CD14-positive monocyte (primary cell): Measurements from ENCODE around the gene SETD1A. TPM values are rescaled to one million over a fixed set of nuclear protein-coding genes. Genes with fewer than 3 reads are reported as not detected.

ENCODE experiments used
- DNase-seq, 3 donors: peaks; one replicate each; pipeline ENCODE4 v3.0.0-alpha.2; 2011 to 2022
- H2AFZ ChIP-seq: 2 replicates; pipeline ENCODE4 v1.6.0; 2012; ENCODE audit warnings: mild to moderate bottlenecking, low read depth, low read length, inconsistent platforms; ENCODE audit not compliant: insufficient read depth, poor library complexity, severe bottlenecking
- H3K27ac ChIP-seq, 2 donors: 1 replicate in 1 of 2; 2 replicates in 1 of 2; pipeline ENCODE4 v1.5.1; 2012 to 2013; ENCODE audit warnings: low read length in 2 of 2, control low read depth in 1 of 2, inconsistent platforms in 1 of 2, low read depth in 1 of 2, mild to moderate bottlenecking in 1 of 2
- H3K27me3 ChIP-seq, 2 donors: one replicate each; pipeline versions ENCODE4 v1.6.0 to v1.6.1; 2011 to 2013; ENCODE audit warnings: low read length in 2 of 2; ENCODE audit not compliant: control insufficient read depth in 2 of 2, insufficient read depth in 2 of 2
- H3K36me3 ChIP-seq, 2 donors: replicated peaks in 1 of 2; 1 replicate in 1 of 2; 2 replicates in 1 of 2; pipeline versions ENCODE4 v1.5.1 to v1.6.1; 2012 to 2013; ENCODE audit warnings: low read length in 2 of 2, control low read depth in 1 of 2, inconsistent platforms in 1 of 2, mild to moderate bottlenecking in 1 of 2; ENCODE audit not compliant: insufficient read depth in 2 of 2, control insufficient read depth in 1 of 2
- H3K4me1 ChIP-seq, 2 donors: 1 replicate in 1 of 2; 2 replicates in 1 of 2; pipeline versions ENCODE4 v1.5.1 to v1.6.1; 2012 to 2013; ENCODE audit warnings: low read length in 2 of 2, control low read depth in 1 of 2, inconsistent platforms in 1 of 2, mild to moderate bottlenecking in 1 of 2, moderate library complexity in 1 of 2; ENCODE audit not compliant: insufficient read depth in 2 of 2, control insufficient read depth in 1 of 2
- H3K4me2 ChIP-seq: replicated peaks from 2 replicates; pipeline ENCODE3; 2012; ENCODE audit warnings: low read length, moderate library complexity, mild to moderate bottlenecking; ENCODE audit not compliant: poor library complexity, severe bottlenecking; ENCODE audit errors: extremely low read depth
- H3K4me3 ChIP-seq, 3 experiments: fragments of 200-600 bp in 1 of 3; sonication (generic) in 1 of 3; replicated peaks in 1 of 3; 1 replicate in 2 of 3; 2 replicates in 1 of 3; pipeline ENCODE4 v1.5.1; 2011 to 2013; ENCODE audit warnings: low read length in 3 of 3, mild to moderate bottlenecking in 3 of 3, control low read depth in 2 of 3, low read depth in 2 of 3, inconsistent platforms in 1 of 3, moderate library complexity in 1 of 3
- H3K79me2 ChIP-seq: 2 replicates; pipeline ENCODE4 v1.6.0; 2012; ENCODE audit warnings: mild to moderate bottlenecking, control low read depth, inconsistent platforms, low read length, moderate library complexity; ENCODE audit not compliant: insufficient read depth
- H3K9ac ChIP-seq: 2 replicates; pipeline ENCODE4 v1.6.0; 2017; ENCODE audit warnings: low read length, mild to moderate bottlenecking; ENCODE audit not compliant: insufficient read depth, poor library complexity, severe bottlenecking
- H3K9me3 ChIP-seq, 2 donors: replicated peaks in 1 of 2; 1 replicate in 1 of 2; 2 replicates in 1 of 2; pipeline versions ENCODE4 v1.5.1 to v1.6.1; 2012 to 2013; ENCODE audit warnings: low read length in 2 of 2, control low read depth in 1 of 2; ENCODE audit not compliant: control insufficient read depth in 1 of 2, insufficient read depth in 1 of 2
- H4K20me1 ChIP-seq: 2 replicates; pipeline ENCODE4 v1.6.0; 2012; ENCODE audit warnings: mild to moderate bottlenecking, low read length, control low read depth, moderate library complexity; ENCODE audit not compliant: insufficient read depth
- H3K27ac Mint-ChIP-seq, 7 donors: one replicate each; pipeline ENCODE4 v1.8.0; 2020; ENCODE audit warnings: mild to moderate bottlenecking in 7 of 7, mixed read lengths in 7 of 7, moderate library complexity in 6 of 7, inconsistent platforms in 2 of 7
- H3K27me3 Mint-ChIP-seq, 3 donors: one replicate each; pipeline ENCODE4 v1.8.0; 2021 to 2022; ENCODE audit warnings: low read depth in 3 of 3, mild to moderate bottlenecking in 3 of 3, mixed read lengths in 3 of 3, moderate library complexity in 3 of 3, inconsistent platforms in 1 of 3
- H3K36me3 Mint-ChIP-seq, 2 donors: one replicate each; pipeline ENCODE4 v1.8.0; 2020; ENCODE audit warnings: mixed read lengths in 2 of 2, inconsistent platforms in 1 of 2, mild to moderate bottlenecking in 1 of 2
- H3K4me1 Mint-ChIP-seq: one replicate; pipeline ENCODE4 v1.8.0; 2020; ENCODE audit warnings: mild to moderate bottlenecking, mixed read lengths
- H3K4me3 Mint-ChIP-seq, 2 donors: one replicate each; pipeline ENCODE4 v1.8.0; 2020; ENCODE audit warnings: mild to moderate bottlenecking in 2 of 2, mixed read lengths in 2 of 2, moderate library complexity in 1 of 2
- H3K9me3 Mint-ChIP-seq, 7 donors: one replicate each; pipeline ENCODE4 v1.8.0; 2020 to 2022; ENCODE audit warnings: mixed read lengths in 7 of 7, mild to moderate bottlenecking in 6 of 7, moderate library complexity in 6 of 7, inconsistent platforms in 2 of 7
- CTCF ChIP-seq: fragments of 200-600 bp; IDR thresholded peaks from one replicate; pipeline ENCODE4 v1.8.0; 2022; ENCODE audit warnings: antibody characterized with exemption, mild to moderate bottlenecking
- WGBS: methylation state at CpG from one replicate; pipeline ENCODE4 v1.1.5; 2013; ENCODE audit warnings: missing lambda C conversion rate; ENCODE audit not compliant: insufficient coverage; 5-methylcytosine and 5-hydroxymethylcytosine counted together
- intact Hi-C, 2 donors: fragments of 100-400 bp; cut with micrococcal nuclease; formaldehyde crosslinking; loops; one replicate each; pipeline versions ENCODE4 v1.15.0 to v1.15.1; 2023
- polyA plus RNA-seq, 3 donors: library from polyadenylated mRNA; depleted of rRNA in 1 of 3; unstranded in 2 of 3; stranded (reverse) in 1 of 3; fragments of 300-500 nt in 2 of 3; fragments of >200 nt in 1 of 3; fragmentation: Illumina TruSeq in 2 of 3; gene quantifications; 1 replicate in 2 of 3; 2 replicates in 1 of 3; pipeline ENCODE4 v1.2.3, GENCODE V29; 2012 to 2021

SETD1A gene
- polyA plus RNA-seq, 3 donors, result 0.16 to 6.6 (median 1.3) TPM

GRCh38 chr16:30980959-30981358 is 23.4 kb downstream of the SETD1A start:
- Histone ChIP-seq H3K9ac (no peak overlapping the region), H2AFZ (no peak overlapping the region), H3K4me3 (no peak overlapping the region), H3K36me3 (peaks cover 69 to 82% of the 10 kb centered on the region in 2 donors), H3K4me1 (peaks cover 8 to 14% of the 10 kb centered on the region in 2 donors), H3K27me3 (no peaks in the 10 kb centered on the region), H3K4me2 (no peak overlapping the region), H3K9me3 (no peaks in the 10 kb centered on the region), H4K20me1 (peaks cover 7% of the 10 kb centered on the region), H3K27ac (no peak overlapping the region), H3K79me2 (no peaks in the 10 kb centered on the region)
- Mint-ChIP-seq H3K4me3 (no peak overlapping the region), H3K4me1 (peaks cover 4% of the 10 kb centered on the region), H3K9me3 (peaks cover 0 to 3% (median 0%) of the 10 kb centered on the region in 7 donors), H3K36me3 (peaks cover 57 to 83% of the 10 kb centered on the region in 2 donors), H3K27me3 (no peaks in the 10 kb centered on the region), H3K27ac (no peak overlapping the region)
- intact Hi-C loops, result loop anchor here (10.0 kb wide), 3 partner anchors 174 to 884 kb away; partner anchors contain the start of gene PRSS36 (in 1 of the 2)
- TF ChIP-seq CTCF, result no peak
- no peak for DNase-seq
- 93% methylated on average over 14 of the region's 14 CpGs for WGBS

- no peak for DNase-seq
- H3K9me3 Mint-ChIP-seq, result peaks cover 0 to 3% (median 0%) of the 10 kb centered on the region in 7 donors
- Histone ChIP-seq H3K27me3 (no peaks in the 10 kb centered on the region), H3K9ac (no peak overlapping the region), H2AFZ (no peak overlapping the region), H3K27ac (no peak overlapping the region), H3K4me2 (no peak overlapping the region), H3K79me2 (no peaks in the 10 kb centered on the region), H3K4me3 (no peak overlapping the region), H3K36me3 (peaks cover 51 to 66% of the 10 kb centered on the region in 2 donors), H3K4me1 (peaks cover 8 to 14% of the 10 kb centered on the region in 2 donors), H4K20me1 (peaks cover 7% of the 10 kb centered on the region), H3K9me3 (no peaks in the 10 kb centered on the region)
- H3K4me1 Mint-ChIP-seq, result peaks cover 4% of the 10 kb centered on the region
- peaks cover 47 to 71% of the 10 kb centered on the region in 2 donors for H3K36me3 Mint-ChIP-seq
- no peak overlapping the region for H3K4me3 Mint-ChIP-seq
- intact Hi-C loops, result loop anchor here (10.0 kb wide), 3 partner anchors 172 to 882 kb away; partner anchors contain the start of gene PRSS36 (in 1 of the 2)
- peaks cover 0 to 2% (median 0%) of the 10 kb centered on the region in 3 donors for H3K27me3 Mint-ChIP-seq
- WGBS, result 93% methylated on average over 14 of the region's 17 CpGs
- no peak for TF ChIP-seq CTCF
- peak overlapping the region in 6 of 7 donors; percentile 6 to 52 (median 34) for H3K27ac Mint-ChIP-seq
Observed at GRCh38 chr16:30982548-30983288, 25.2 kb downstream of the SETD1A start.
